HCT116 (cell line): ENCODE data around the gene SLF1.

Experiments
- CEBPB ChIP-seq: IDR thresholded peaks from 2 replicates; pipeline ENCODE4 v1.6.1; 2012; ENCODE audit warnings: low read depth
- EGR1 ChIP-seq: IDR thresholded peaks from 2 replicates; pipeline ENCODE4 v1.6.1; 2012; ENCODE audit warnings: low read depth
- EZH2 ChIP-seq: fragments of 200-600 bp; sonication (generic); IDR thresholded peaks from 2 replicates; pipeline ENCODE4 v1.6.1; 2017; ENCODE audit warnings: antibody characterized with exemption, mixed run types
- EZH2phosphoT487 ChIP-seq: fragments of 200-600 bp; IDR thresholded peaks from 2 replicates; pipeline ENCODE4 v1.6.1; 2018; ENCODE audit warnings: antibody characterized with exemption, borderline replicate concordance
- POLR2A ChIP-seq: IDR thresholded peaks from 2 replicates; pipeline ENCODE4 v1.7.0; 2011; ENCODE audit warnings: borderline replicate concordance; ENCODE audit not compliant: insufficient read depth, insufficient read length; ENCODE audit errors: extremely low read depth
- POLR2AphosphoS5 ChIP-seq: IDR thresholded peaks from 2 replicates; pipeline ENCODE4 v1.6.1; 2011; ENCODE audit warnings: mild to moderate bottlenecking, low read depth, low read length, moderate library complexity
- SIN3A ChIP-seq: IDR thresholded peaks from 2 replicates; pipeline ENCODE4 v1.6.1; 2012; ENCODE audit warnings: low read depth
- SP1 ChIP-seq: IDR thresholded peaks from 2 replicates; pipeline ENCODE4 v1.6.1; 2012; ENCODE audit warnings: low read depth
- YY1 ChIP-seq: IDR thresholded peaks from 2 replicates; pipeline ENCODE4 v1.6.1; 2011; ENCODE audit warnings: low read length, low read depth, moderate library complexity, mild to moderate bottlenecking; ENCODE audit not compliant: insufficient replicate concordance; ENCODE audit errors: extremely low read depth
- TF ChIP-seq, protein P1 (sequence below), 3 experiments: fragments of 200-600 bp in 1 of 3; sonication (generic) in 1 of 3; IDR thresholded peaks in 2 of 3; conservative IDR thresholded peaks in 1 of 3; 2 replicates each; pipeline ENCODE4 v1.5.1; 2012 to 2017; ENCODE audit warnings: low read depth in 2 of 3, low read length in 2 of 3, antibody characterized with exemption in 1 of 3, borderline replicate concordance in 1 of 3, control low read depth in 1 of 3, mild to moderate bottlenecking in 1 of 3, mixed read lengths in 1 of 3, mixed run types in 1 of 3, moderate library complexity in 1 of 3; ENCODE audit not compliant: insufficient read depth in 1 of 3
- TF ChIP-seq, protein P2 (sequence below): IDR thresholded peaks from 2 replicates; pipeline ENCODE4 v1.6.1; 2011; ENCODE audit warnings: mild to moderate bottlenecking, low read length, moderate library complexity; ENCODE audit not compliant: insufficient replicate concordance; ENCODE audit errors: extremely low read depth
- TF ChIP-seq, protein P3 (sequence below): IDR thresholded peaks from 2 replicates; pipeline ENCODE4 v1.6.1; 2012

- TF ChIP-seq SIN3A, result no peak
- TF ChIP-seq, protein P1, sequence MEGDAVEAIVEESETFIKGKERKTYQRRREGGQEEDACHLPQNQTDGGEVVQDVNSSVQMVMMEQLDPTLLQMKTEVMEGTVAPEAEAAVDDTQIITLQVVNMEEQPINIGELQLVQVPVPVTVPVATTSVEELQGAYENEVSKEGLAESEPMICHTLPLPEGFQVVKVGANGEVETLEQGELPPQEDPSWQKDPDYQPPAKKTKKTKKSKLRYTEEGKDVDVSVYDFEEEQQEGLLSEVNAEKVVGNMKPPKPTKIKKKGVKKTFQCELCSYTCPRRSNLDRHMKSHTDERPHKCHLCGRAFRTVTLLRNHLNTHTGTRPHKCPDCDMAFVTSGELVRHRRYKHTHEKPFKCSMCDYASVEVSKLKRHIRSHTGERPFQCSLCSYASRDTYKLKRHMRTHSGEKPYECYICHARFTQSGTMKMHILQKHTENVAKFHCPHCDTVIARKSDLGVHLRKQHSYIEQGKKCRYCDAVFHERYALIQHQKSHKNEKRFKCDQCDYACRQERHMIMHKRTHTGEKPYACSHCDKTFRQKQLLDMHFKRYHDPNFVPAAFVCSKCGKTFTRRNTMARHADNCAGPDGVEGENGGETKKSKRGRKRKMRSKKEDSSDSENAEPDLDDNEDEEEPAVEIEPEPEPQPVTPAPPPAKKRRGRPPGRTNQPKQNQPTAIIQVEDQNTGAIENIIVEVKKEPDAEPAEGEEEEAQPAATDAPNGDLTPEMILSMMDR (IDR thresholded peaks at IDR 0.05 in 2 of 3, conservative IDR thresholded peaks at IDR 0.05 in 1 of 3; ENCODE audit: borderline replicate concordance in 1 of 3, insufficient read depth in 1 of 3, low read depth in 2 of 3, low read length in 2 of 3), result no peak
- TF ChIP-seq POLR2A, result no peak
- no peak for TF ChIP-seq SP1
- TF ChIP-seq EZH2phosphoT487, result no peak
- TF ChIP-seq EGR1, result no peak
- TF ChIP-seq POLR2AphosphoS5, result no peak
- TF ChIP-seq, protein P2, sequence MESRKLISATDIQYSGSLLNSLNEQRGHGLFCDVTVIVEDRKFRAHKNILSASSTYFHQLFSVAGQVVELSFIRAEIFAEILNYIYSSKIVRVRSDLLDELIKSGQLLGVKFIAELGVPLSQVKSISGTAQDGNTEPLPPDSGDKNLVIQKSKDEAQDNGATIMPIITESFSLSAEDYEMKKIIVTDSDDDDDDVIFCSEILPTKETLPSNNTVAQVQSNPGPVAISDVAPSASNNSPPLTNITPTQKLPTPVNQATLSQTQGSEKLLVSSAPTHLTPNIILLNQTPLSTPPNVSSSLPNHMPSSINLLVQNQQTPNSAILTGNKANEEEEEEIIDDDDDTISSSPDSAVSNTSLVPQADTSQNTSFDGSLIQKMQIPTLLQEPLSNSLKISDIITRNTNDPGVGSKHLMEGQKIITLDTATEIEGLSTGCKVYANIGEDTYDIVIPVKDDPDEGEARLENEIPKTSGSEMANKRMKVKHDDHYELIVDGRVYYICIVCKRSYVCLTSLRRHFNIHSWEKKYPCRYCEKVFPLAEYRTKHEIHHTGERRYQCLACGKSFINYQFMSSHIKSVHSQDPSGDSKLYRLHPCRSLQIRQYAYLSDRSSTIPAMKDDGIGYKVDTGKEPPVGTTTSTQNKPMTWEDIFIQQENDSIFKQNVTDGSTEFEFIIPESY, result no peak
- TF ChIP-seq, protein P3, sequence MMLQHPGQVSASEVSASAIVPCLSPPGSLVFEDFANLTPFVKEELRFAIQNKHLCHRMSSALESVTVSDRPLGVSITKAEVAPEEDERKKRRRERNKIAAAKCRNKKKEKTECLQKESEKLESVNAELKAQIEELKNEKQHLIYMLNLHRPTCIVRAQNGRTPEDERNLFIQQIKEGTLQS, result no peak
- no peak for TF ChIP-seq EZH2
- TF ChIP-seq CEBPB, result no peak
- TF ChIP-seq YY1, result no peak
Observed at GRCh38 chr5:94689908-94690307, 71.4 kb downstream of the SLF1 start.
